ENCODE measurements around the gene NKTR. TPM values are rescaled to one million over a fixed set of nuclear protein-coding genes. Genes with fewer than 3 reads are reported as not detected.

NKTR gene
- total and polyA plus RNA-seq, 9 of the 15 experiments (the other 6 are each of a cell fraction or from before 2014, with no cell fraction given): 19.7 to 123 (median 92.6) TPM

- no TSS peak for BruUV-seq (replicated peaks)
- H3K9me1 ChIP-seq (ENCODE audit: control insufficient read depth, insufficient read depth, low read length): no peaks in the 10 kb centered on the region
- no peak overlapping the region for H3K4me2 ChIP-seq (ENCODE audit: insufficient read depth, low read length)
- no peak overlapping the region for H2AFZ ChIP-seq (ENCODE audit: low read depth, low read length)
- in situ Hi-C loops (cut with MboI): no loop called here
- CTCF ChIA-PET (ENCODE audit: low intra/inter-chr PET ratio): interaction anchor here (0.8 to 1.8 kb wide), 4 partner anchors 83 to 219 kb away, joined by 3 to 15 read pairs (median 3); no protein-coding TSS in a partner anchor
- peak; percentile 60 to 78 (median 70) for DNase-seq (ENCODE audit: extremely low read depth in 1 of 4, low spot score in 3 of 4)
- 4% methylated on average over 4 of the region's 4 CpGs for WGBS (ENCODE audit: insufficient coverage, low coverage, missing lambda C conversion rate)
- H3K9ac ChIP-seq (ENCODE audit: insufficient read depth in 1 of 2, low read depth in 2 of 2, low read length in 2 of 2): 0 out of 4 replicates have a peak overlapping the region, but pooled peaks of 1 of the 2 experiments have one; percentile 10
- intact Hi-C loops (cut with micrococcal nuclease): loop anchor here (1.0 to 2.0 kb wide), 3 partner anchors 83 to 170 kb away; no protein-coding TSS in a partner anchor
- peaks cover 11% of the 10 kb centered on the region; the same call in 1 of the 2 replicates for H4K20me1 ChIP-seq (replicated peaks; ENCODE audit: control insufficient read depth, insufficient read depth, low read length)
- POLR2A ChIA-PET: interaction anchor here (0.7 to 1.2 kb wide), 5 partner anchors 9 to 49 kb away, joined by 3 to 6 read pairs (median 3); no protein-coding TSS in a partner anchor
- FAIRE-seq: peak; percentile 98
- no peak overlapping the region for H3K27ac ChIP-seq (ENCODE audit: extremely low read depth, low read depth, low read length)
- H3K79me2 ChIP-seq (ENCODE audit: control insufficient read depth, insufficient read depth, low read length): no peaks in the 10 kb centered on the region
- peaks cover 0 to 24% of the 10 kb centered on the region in 2 experiments; a peak in 1 of 5 replicates for H3K4me1 ChIP-seq (replicated peaks in 1 of 2; ENCODE audit: control insufficient read depth in 2 of 2, insufficient read depth in 2 of 2, low read length in 2 of 2)
- H3K9me3 ChIP-seq (replicated peaks; ENCODE audit: control insufficient read depth, insufficient read depth, low read depth, low read length): no peaks in the 10 kb centered on the region
- no peak overlapping the region for H3K4me3 ChIP-seq
- peak; percentile 78 for ATAC-seq
- H3K27me3 ChIP-seq (ENCODE audit: control insufficient read depth in 2 of 2, insufficient read depth in 2 of 2, low read length in 2 of 2): no peaks in the 10 kb centered on the region
- H3K36me3 ChIP-seq (ENCODE audit: control insufficient read depth, insufficient read depth, low read length): peaks cover 5% of the 10 kb centered on the region; the same call in 1 of the 3 replicates
- TF ChIP-seq MCM7 (IDR thresholded peaks at IDR 0.05): no peak
- peak; percentile 55 for TF ChIP-seq CREM (IDR thresholded peaks at IDR 0.05; ENCODE audit: low read depth)
- 0 out of 2 replicates have a peak, but pooled peaks have one; percentile 22 for TF ChIP-seq NFIC (IDR thresholded peaks at IDR 0.05)
- peak in 1 of 3 experiments; percentile 35 for TF ChIP-seq YY1 (IDR thresholded peaks at IDR 0.05; ENCODE audit: borderline replicate concordance in 1 of 3, control insufficient read depth in 1 of 3, extremely low read depth in 1 of 3, insufficient read depth in 3 of 3, insufficient read length in 1 of 3, insufficient replicate concordance in 2 of 3, low read depth in 1 of 3, low read length in 2 of 3)
- 0 out of 2 replicates have a peak, but pooled peaks have one; percentile 33 for TF ChIP-seq MYNN (IDR thresholded peaks at IDR 0.05)
- TF ChIP-seq MYNN (CRISPR knock-in tag; IDR thresholded peaks at IDR 0.05): no peak
- TF ChIP-seq TBL1XR1 (IDR thresholded peaks at IDR 0.05; ENCODE audit: low read length in 2 of 2): peak in 1 of 2 experiments; percentile 35; a peak in 1 of 4 replicates
- no peak for TF ChIP-seq FOXA3 (CRISPR knock-in tag; conservative IDR thresholded peaks at IDR 0.05 in 1 of 2, IDR thresholded peaks at IDR 0.05 in 1 of 2)
- TF ChIP-seq ARID2 (IDR thresholded peaks at IDR 0.05): peak; percentile 67; the same call in 1 of the 2 replicates
- TF ChIP-seq ZC3H11A (IDR thresholded peaks at IDR 0.05; ENCODE audit: low read depth, low read length): no peak
- peak; percentile 49; the same call in 1 of the 2 replicates for TF ChIP-seq JUND (IDR thresholded peaks at IDR 0.05; ENCODE audit: borderline replicate concordance, low read depth, low read length)
- no peak; the same call in 2 of the 3 replicates for TF ChIP-seq JUND (tag; IDR thresholded peaks at IDR 0.05; ENCODE audit: borderline replicate concordance, low read depth, low read length)
- TF ChIP-seq PRMT5 (CRISPR knock-in tag; IDR thresholded peaks at IDR 0.05): no peak
- TF ChIP-seq CTBP1 (IDR thresholded peaks at IDR 0.05; ENCODE audit: borderline replicate concordance): peak; percentile 59; the same call in 1 of the 2 replicates
- TF ChIP-seq RAD21 (CRISPR knock-in tag; conservative IDR thresholded peaks at IDR 0.05 in 1 of 2, IDR thresholded peaks at IDR 0.05 in 1 of 2): peak; percentile 68 to 84
- TF ChIP-seq SOX6 (IDR thresholded peaks at IDR 0.05): 0 out of 2 replicates have a peak, but pooled peaks have one; percentile 26
- 0 out of 2 replicates have a peak, but pooled peaks have one; percentile 33 for TF ChIP-seq EHMT2 (IDR thresholded peaks at IDR 0.05)
- peak; percentile 57 for TF ChIP-seq SMC3 (conservative IDR thresholded peaks at IDR 0.05; ENCODE audit: insufficient read depth, low read depth, low read length)
These were observed 60.4 kb downstream of the NKTR start for GRCh38 chr3:42660898-42661297.

All from K562 (cell line).